Keratinocyte (primary cell): ENCODE results near the gene NEURL3.

Experiments used
- CTCF ChIP-seq, 3 experiments: IDR thresholded peaks in 1 of 3; conservative IDR thresholded peaks in 1 of 3; optimal IDR thresholded peaks in 1 of 3; 2 replicates in 2 of 3; 3 replicates in 1 of 3; pipeline versions ENCODE3 to v1.5.1; 2011; ENCODE audit warnings: low read length in 3 of 3, mild to moderate bottlenecking in 3 of 3, moderate library complexity in 2 of 3, control low read depth in 1 of 3, inconsistent platforms in 1 of 3; ENCODE audit not compliant: insufficient read depth in 2 of 3; ENCODE audit errors: extremely low read depth in 1 of 3
- EZH2 ChIP-seq: IDR thresholded peaks from one replicate; pipeline ENCODE4 v1.6.1; 2012; ENCODE audit warnings: inconsistent platforms, mild to moderate bottlenecking, low read length, moderate library complexity

DNA sequence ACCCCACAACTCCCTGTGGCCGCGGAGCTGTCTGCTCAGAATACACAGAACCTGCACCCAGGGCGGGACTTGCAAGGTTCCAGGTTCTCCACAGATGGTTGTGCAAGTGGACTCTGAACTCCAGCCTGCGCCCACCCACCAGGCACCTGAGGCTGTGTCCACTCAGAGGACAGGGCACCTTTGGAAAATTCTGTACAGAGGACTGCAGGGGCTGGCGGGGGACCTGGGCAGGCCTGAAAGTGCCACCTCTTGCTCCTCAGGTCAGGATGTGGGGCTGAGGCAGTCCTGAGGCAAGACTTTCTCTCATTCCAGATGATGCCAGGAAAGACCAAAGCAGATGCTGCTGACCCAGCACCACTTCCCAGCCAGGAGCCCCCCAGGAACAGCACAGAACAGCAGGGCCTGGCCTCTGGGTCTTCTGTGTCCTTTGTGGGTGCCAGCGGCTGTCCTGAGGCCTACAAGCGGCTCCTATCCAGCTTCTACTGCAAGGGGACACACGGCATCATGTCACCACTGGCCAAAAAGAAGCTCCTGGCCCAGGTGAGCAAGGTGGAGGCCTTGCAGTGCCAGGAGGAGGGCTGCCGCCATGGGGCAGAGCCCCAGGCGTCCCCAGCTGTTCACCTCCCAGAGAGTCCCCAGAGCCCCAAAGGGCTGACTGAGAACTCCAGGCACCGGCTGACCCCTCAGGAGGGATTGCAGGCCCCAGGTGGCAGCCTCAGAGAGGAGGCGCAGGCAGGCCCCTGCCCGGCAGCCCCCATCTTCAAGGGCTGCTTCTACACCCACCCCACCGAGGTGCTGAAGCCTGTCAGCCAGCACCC lies 45.8 kb upstream of the NEURL3 start:
- TF ChIP-seq CTCF (optimal IDR thresholded peaks at IDR 0.05 in 1 of 3, IDR thresholded peaks at IDR 0.05 in 1 of 3, conservative IDR thresholded peaks at IDR 0.05 in 1 of 3; ENCODE audit: extremely low read depth in 1 of 3, insufficient read depth in 2 of 3, low read length in 3 of 3) (no peak), EZH2 (no peak)
